ENCODE results near the gene EIF3K.

Gene EIF3K

GRCh38 chr19:38669552-38669951 lies 50.6 kb downstream of the EIF3K start:
- DNase-seq, result no peak

DNA sequence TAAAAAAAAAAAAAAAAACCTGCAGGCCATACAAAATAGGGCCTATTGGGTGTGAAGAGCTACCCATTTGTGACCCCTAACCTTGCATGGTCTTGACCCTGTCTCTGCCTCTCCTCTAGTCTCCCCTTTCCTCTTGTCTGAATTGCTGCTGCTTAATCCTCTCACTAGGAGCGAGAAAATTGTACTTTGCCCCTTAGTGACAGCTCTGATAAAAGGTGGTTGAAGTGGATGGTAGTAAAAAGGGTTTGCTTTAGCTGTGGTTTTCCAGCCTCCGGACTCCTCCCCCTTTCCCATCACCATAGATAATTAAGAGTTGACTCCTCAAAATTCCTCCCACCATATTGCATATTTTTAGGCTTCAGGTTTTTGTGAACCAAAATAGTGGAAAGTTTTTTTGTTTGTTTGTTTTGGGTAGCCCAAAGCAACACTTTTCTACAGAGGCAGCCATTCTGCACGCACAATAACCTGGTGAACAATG lies 52.0 kb downstream of the EIF3K start:
- no peak for DNase-seq

GRCh38 chr19:38671654-38672053 lies 52.7 kb downstream of the EIF3K start:
- no peak for DNase-seq

DNA sequence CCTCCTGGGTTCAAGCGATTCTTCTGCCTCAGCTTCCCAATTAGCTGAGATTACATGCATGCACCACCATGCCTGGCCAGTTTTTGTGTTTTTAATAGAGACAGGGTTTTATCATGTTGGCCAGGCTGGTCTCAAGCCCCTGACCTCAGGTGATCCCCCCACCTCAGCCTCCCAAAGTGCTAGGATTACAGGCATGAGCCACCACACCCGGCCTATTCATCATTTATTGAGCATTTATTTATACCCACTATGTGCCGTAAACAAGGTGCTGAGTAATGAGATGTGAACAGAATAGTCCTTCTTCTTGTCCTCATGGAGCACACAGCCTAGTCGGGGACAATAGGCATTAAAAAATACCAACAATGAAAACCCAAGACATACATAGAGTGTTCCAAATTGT lies 54.0 kb downstream of the EIF3K start:
- DNase-seq, result no peak

- DNase-seq, result no peak
Measured at GRCh38 chr19:38674388-38675171, 55.6 kb downstream of the EIF3K start.

- DNase-seq, result no peak
Measured at GRCh38 chr19:38675611-38676010, 56.6 kb downstream of the EIF3K start.

GRCh38 chr19:38676023-38676877 lies 57.3 kb downstream of the EIF3K start:
- DNase-seq, result peak; percentile 38

DNA sequence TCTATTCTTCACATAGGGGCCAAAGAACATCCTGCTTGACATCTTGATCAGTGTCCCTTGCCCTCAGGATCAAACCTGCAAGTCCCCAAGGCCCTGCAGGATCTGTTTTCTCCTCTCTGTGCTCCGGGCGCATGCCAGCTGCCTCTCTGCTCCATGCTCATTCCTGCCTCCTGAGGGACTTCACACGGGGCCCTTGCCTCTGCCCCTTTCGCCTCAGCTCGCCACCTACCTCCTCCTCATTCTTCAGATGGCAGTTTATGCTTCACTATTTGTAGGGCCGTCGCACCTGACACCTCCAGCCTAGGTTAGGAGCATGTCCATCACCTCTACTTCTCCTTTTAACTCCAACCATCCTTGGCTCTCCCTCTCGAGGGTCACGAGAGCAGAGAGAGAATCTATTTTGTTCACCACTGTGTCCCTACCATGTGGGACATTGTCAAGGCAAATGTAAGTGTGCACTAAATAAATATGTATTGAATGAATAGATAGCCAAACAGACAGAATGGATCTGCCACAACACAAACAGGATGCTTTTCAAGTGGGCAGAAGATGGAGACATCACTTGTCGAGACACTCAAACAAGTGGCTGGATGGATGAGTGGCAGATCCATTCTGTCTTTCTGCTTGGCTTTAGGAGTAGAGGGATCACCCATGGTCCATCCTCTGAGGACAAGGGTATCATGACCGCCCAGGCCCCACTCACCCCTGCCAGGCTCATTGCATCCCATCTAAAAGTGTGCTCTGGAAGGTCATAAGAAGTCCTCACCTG lies 58.1 kb downstream of the EIF3K start:
- no peak for DNase-seq

GRCh38 chr19:38678217-38678890 lies 59.4 kb downstream of the EIF3K start:
- no peak for DNase-seq

GRCh38 chr19:38678891-38679494 lies 60.0 kb downstream of the EIF3K start:
- DNase-seq, result no peak

GRCh38 chr19:38679839-38680238 lies 60.9 kb downstream of the EIF3K start:
- DNase-seq, result no peak

- no peak for DNase-seq
Measured at GRCh38 chr19:38682195-38682867, 63.3 kb downstream of the EIF3K start.

- no peak for DNase-seq
Measured at GRCh38 chr19:38682872-38683392, 63.9 kb downstream of the EIF3K start.

DNA sequence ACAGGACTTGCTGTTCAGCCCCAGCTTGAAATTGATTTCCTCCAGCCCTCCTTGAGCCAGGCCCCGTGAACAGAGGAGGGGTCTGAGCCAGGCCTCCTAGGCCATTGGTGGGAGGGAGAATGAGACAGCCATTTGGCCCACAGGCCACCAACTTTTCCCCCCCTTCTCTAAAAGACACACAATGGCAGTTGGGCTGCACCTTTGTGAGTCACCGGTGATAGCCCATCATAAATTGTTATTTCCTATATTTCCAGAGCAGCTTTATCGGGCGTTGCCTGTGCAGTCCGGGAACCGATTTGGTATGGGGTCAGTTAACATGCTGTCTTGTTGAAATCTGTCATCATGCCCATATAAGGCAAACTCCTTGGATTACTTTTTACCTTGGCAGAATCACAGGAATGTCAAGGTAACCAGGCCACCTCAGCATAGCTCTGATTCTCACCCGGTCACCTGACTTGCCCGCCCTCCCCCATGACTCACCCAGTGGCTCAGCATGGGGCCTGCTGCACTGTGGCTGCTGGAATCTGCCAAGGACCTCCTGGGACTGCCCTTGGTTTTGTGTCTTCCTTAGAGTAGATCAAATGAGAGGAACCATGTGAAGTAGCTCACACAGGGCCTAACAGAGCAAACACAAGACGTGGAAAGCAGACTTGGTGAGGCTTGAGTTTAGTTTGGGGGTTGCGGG lies 64.5 kb downstream of the EIF3K start:
- DNase-seq, result peak; percentile 94

DNA sequence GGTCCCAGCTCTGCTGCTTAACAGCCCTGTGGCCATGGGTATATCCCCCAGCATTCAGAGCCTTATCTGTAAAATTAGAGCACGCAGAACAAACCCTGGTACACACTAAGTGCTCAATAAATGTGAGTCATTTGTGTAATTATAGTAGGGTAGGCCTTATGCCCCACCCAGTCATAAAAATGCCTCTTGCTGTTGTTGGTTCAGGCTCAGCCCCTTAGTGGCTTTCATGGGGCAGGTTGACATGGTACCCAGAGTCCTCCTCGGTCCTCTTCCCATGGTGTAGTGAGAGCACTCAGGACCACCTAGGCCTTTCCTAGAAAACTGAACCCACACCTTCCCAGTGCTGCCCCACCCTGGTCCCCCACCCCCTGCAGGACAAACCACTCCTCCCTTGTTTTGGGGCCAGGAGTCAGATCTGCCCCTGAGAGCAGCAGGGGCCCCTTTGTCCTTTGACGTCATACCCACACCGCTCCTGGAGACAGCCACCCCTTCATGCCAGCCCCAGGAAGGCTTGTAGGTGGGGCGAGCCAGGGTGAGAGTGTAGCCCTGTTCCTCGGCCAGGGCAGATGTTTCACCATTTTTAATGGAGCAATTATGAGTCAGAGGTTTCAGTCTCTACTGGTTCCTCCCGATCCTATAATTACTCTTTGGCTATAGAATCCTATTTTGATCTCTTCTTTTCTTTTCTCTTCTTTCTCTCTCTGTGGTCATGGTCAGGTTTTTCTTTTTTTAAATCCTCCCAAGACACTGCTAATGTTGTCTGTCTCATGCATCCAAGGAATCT lies 65.3 kb downstream of the EIF3K start:
- DNase-seq, result peak; percentile 31

DNA sequence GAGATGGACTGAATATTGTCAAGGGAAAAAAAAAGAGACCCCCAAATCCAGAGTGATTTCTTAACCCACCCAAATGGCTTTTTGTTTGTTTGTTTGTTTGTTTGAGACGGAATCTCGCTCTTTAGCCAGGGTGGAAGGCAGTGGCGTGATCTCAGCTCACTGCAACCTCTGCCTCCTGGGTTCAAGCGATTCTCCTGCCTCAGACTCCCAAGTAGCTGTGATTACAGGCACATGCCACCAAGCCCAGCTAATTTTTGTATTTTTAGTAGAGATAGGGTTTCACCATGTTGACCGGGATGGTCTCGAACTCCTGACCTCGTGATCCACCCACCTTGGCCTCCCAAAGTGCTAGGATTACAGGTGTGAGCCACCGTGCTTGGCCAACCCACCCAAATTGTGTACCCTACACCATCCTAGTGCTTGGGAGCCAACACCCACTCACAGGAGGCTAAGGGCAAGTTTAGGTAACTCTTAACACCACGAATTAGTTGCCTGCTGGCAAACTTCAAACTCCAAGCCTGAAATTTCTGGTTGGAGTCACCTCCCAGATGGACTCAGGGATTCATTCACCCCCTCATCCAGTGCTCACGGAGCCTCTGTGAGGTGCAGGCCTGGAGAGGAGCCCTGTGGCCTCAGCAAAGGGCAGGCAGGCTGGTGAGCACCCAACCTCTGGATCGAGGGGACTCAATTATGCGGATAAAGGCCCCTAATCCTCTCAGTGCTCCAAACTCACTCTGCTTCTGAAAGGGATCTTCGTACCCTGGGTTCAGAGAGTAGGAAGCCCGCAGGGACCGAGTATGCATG lies 66.1 kb downstream of the EIF3K start:
- no peak for DNase-seq

- no peak for DNase-seq
Measured at GRCh38 chr19:38685666-38686529, 66.9 kb downstream of the EIF3K start.

GRCh38 chr19:38686530-38686888 lies 67.5 kb downstream of the EIF3K start:
- DNase-seq, result no peak

Data from NCI-H2029 (cell line).